ENCODE results near the gene DDX1. TPM values are rescaled to one million over a fixed set of nuclear protein-coding genes. Genes with fewer than 3 reads are reported as not detected.

DDX1 gene
- total and polyA plus RNA-seq, 11 donors = 97.7 to 193 (median 136) TPM

DNA sequence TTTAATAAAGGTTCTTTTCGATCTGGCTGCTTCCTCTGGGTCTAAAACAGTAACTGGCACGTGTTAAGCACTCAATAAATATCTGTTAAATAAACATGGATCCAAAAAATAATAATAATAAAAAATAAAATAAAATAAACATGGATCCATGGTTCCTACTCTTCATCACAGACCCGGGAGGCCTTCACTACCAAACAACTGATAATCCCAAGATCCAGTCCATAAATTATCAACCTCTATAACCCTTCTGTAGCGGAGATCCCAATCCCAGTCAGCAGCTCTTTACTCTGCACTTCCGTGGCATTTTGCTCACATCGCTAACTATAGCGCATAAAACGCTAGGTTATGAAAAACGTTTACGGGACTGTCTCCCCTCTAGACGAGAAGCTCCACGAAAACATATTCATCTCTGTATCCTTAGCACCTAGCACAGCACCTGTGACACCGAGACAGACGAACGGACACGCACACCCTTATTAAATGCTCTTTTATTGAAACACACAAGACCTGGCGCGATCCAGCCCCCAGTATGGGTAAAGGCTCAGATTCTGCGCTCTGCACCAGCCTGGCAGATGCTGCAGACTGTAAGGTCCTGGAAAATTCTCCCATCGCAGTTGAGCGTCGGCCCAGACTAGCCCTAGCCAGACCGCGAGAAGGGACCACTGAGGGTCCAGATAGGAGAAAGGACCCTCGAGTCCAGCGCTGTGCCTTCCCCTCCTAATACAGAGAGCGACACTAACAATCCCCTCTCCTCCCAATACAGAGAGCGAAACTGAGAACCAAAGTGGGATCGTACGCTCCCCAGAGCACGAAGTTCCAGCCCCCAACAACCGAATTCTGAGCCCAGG, 31.3 kb upstream of the DDX1 start:
- Histone ChIP-seq H3K27ac (peak overlapping the region in 9 of 12 donors; percentile 26 to 86 (median 80)), H3K9me3 (no peaks in the 10 kb centered on the region), H3K4me3 (peak overlapping the region; percentile 50 to 98 (median 76)), H3K4me1 (peaks cover 0 to 31% (median 23%) of the 10 kb centered on the region in 12 donors), H3K36me3 (peaks cover 0 to 18% (median 10%) of the 10 kb centered on the region in 9 donors), H3K27me3 (no peaks in the 10 kb centered on the region)
- ATAC-seq (peak; percentile 42 to 66 (median 58)), DNase-seq (no peak)
- 1 to 2% (median 1%) methylated on average over 27 to 32 of the region's 32 CpGs for WGBS, 4 donors
- no peak for TF ChIP-seq POLR2A (IDR thresholded peaks at IDR 0.05)
- TF ChIP-seq, protein P1, sequence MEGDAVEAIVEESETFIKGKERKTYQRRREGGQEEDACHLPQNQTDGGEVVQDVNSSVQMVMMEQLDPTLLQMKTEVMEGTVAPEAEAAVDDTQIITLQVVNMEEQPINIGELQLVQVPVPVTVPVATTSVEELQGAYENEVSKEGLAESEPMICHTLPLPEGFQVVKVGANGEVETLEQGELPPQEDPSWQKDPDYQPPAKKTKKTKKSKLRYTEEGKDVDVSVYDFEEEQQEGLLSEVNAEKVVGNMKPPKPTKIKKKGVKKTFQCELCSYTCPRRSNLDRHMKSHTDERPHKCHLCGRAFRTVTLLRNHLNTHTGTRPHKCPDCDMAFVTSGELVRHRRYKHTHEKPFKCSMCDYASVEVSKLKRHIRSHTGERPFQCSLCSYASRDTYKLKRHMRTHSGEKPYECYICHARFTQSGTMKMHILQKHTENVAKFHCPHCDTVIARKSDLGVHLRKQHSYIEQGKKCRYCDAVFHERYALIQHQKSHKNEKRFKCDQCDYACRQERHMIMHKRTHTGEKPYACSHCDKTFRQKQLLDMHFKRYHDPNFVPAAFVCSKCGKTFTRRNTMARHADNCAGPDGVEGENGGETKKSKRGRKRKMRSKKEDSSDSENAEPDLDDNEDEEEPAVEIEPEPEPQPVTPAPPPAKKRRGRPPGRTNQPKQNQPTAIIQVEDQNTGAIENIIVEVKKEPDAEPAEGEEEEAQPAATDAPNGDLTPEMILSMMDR (IDR thresholded peaks at IDR 0.05) = no peak
- intact Hi-C loops (cut with DNase I) = loop anchor here in 1 of 10 donors (2.0 kb wide), 1 partner anchor 30 kb away; the partner anchor contains the start of gene DDX1

DNA sequence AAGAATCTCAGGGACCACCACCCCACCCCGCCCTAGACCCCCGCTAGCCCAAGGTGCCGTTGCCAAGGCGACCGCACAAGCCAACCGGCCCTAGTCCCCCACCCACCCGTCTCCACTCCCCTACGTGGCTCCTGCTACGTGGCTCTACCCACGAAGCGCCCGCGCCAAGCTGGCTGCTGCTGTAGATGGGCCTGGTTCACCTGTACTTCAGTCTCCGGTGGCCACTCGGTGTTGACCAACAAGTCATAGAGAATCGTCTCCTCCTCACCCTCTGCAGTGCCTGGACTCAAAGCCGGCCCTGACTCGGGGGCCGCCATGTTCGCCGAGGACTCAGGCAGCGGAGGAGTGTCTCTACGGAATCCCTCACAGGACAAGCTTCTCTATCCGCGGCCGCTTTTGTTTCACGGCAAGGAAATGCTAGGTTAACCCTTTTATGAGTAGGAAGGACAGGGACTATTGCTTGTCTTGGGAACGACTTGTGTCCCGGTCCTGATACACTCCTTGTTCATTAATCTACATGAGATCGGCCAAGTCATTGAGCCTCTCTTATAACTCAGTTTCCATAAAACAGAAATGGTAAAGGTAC, 30.6 kb upstream of the DDX1 start, which contains the start of gene NBAS:
Gene NBAS, minus strand, starts transcription at position 347 of the 586 bp plus-strand sequence. Its CDS starts 30 bp downstream, at position 317.
- peaks cover 0 to 31% (median 23%) of the 10 kb centered on the region in 12 donors for H3K4me1 ChIP-seq
- TF ChIP-seq POLR2A (IDR thresholded peaks at IDR 0.05) = peak in 1 of 2 donors; percentile 39
- TF ChIP-seq, protein P1 (IDR thresholded peaks at IDR 0.05) = no peak
- H3K27ac ChIP-seq = peak within 1 kb of the TSS; percentile 26 to 86 (median 80)
- no peaks in the 10 kb centered on the region for H3K9me3 ChIP-seq
- ATAC-seq (peak; percentile 94 to 98 (median 97)), DNase-seq (peak; percentile 88 to 90 (median 88))
- intact Hi-C loops (cut with DNase I) = loop anchor here in 3 of 10 donors (1.0 to 2.0 kb wide), 2 partner anchors 30 kb away; partner anchors contain the start of gene DDX1 (in 3 of the 3)
- H3K4me3 ChIP-seq = peak within 1 kb of the TSS; percentile 50 to 98 (median 76)
- no peaks in the 10 kb centered on the region for H3K27me3 ChIP-seq
- H3K36me3 ChIP-seq = peaks cover 0 to 11% (median 4%) of the 10 kb centered on the region in 9 donors
- WGBS, 4 donors = 0 to 1% (median 0%) methylated on average over 26 to 30 of the region's 30 CpGs

GRCh38 chr2:15561574-15562344, 29.9 kb upstream of the DDX1 start:
- no peak for TF ChIP-seq POLR2A (IDR thresholded peaks at IDR 0.05)
- TF ChIP-seq, protein P1 (IDR thresholded peaks at IDR 0.05) = no peak

More at GRCh38 chr2:15561574-15562344, 29.9 kb upstream of the DDX1 start:
- intact Hi-C loops (cut with DNase I) = loop anchor here in 3 of 10 donors (1.0 to 2.0 kb wide), 2 partner anchors 29 to 30 kb away; partner anchors contain the start of gene DDX1 (in 3 of the 3)
- H3K4me3 ChIP-seq = peak overlapping the region; percentile 50 to 98 (median 76)
- DNase-seq (no peak), ATAC-seq (peak; percentile 41 to 64 (median 54))
- H3K4me1 ChIP-seq = peaks cover 0 to 31% (median 23%) of the 10 kb centered on the region in 12 donors
- H3K27me3 ChIP-seq = no peaks in the 10 kb centered on the region
- H3K27ac ChIP-seq = peak overlapping the region; percentile 26 to 86 (median 80)
- H3K9me3 ChIP-seq = no peaks in the 10 kb centered on the region
- H3K36me3 ChIP-seq = peaks cover 0 to 5% (median 0%) of the 10 kb centered on the region in 9 donors
- WGBS, 4 donors = 4 to 7% (median 6%) methylated on average over 13 of the region's 13 CpGs

All from heart left ventricle (tissue), 16 donors.